DOHH2 (cell line): ENCODE data around the gene SLC36A2.

Experiments
- H3F3A ChIP-seq: fragments of 200-600 bp; sonication (generic), shearing (Covaris generic); 2 replicates; pipeline ENCODE4 v1.6.0; 2016; ENCODE audit warnings: antibody characterized with exemption, mild to moderate bottlenecking; ENCODE audit not compliant: control insufficient read depth, insufficient read depth
- H3K27ac ChIP-seq: fragments of 200-600 bp; sonication (generic); 2 replicates; pipeline ENCODE4 v1.5.1; 2014; ENCODE audit warnings: low read depth, mild to moderate bottlenecking, low read length, moderate library complexity
- H3K27me3 ChIP-seq: fragments of 200-600 bp; sonication (generic); 2 replicates; pipeline ENCODE4 v1.6.1; 2014; ENCODE audit warnings: mild to moderate bottlenecking, low read length, mixed read lengths; ENCODE audit not compliant: control insufficient read depth
- H3K36me3 ChIP-seq: fragments of 200-600 bp; sonication (generic); 2 replicates; pipeline ENCODE4 v1.6.1; 2014; ENCODE audit warnings: mild to moderate bottlenecking, low read length, moderate library complexity, mixed read lengths; ENCODE audit not compliant: control insufficient read depth
- H3K4me1 ChIP-seq: fragments of 200-600 bp; sonication (generic); 2 replicates; pipeline ENCODE4 v1.6.1; 2014; ENCODE audit warnings: mild to moderate bottlenecking, low read length, mixed read lengths; ENCODE audit not compliant: control insufficient read depth
- H3K4me2 ChIP-seq: fragments of 200-600 bp; sonication (generic); 2 replicates; pipeline ENCODE4 v1.6.0; 2014; ENCODE audit warnings: mild to moderate bottlenecking, low read length, moderate library complexity
- H3K4me3 ChIP-seq: fragments of 200-600 bp; sonication (generic); 2 replicates; pipeline ENCODE4 v1.5.1; 2014; ENCODE audit warnings: mild to moderate bottlenecking, low read length, mixed read lengths
- H3K79me2 ChIP-seq: fragments of 200-600 bp; sonication (generic); 2 replicates; pipeline ENCODE4 v1.6.1; 2014; ENCODE audit warnings: mild to moderate bottlenecking, low read length, mixed read lengths; ENCODE audit not compliant: control insufficient read depth
- H3K9me2 ChIP-seq: fragments of 200-600 bp; sonication (generic); replicated peaks from 2 replicates; pipeline ENCODE4 v1.6.1; 2014; ENCODE audit warnings: mild to moderate bottlenecking, low read length, mixed read lengths; ENCODE audit not compliant: control insufficient read depth
- H3K9me3 ChIP-seq: fragments of 200-600 bp; sonication (generic); 2 replicates; pipeline ENCODE4 v1.6.1; 2014; ENCODE audit warnings: antibody characterized with exemption, low read length, mixed read lengths; ENCODE audit not compliant: control insufficient read depth, insufficient read depth
- H4K20me1 ChIP-seq: fragments of 200-600 bp; sonication (generic); 2 replicates; pipeline ENCODE4 v1.6.0; 2014; ENCODE audit warnings: low read depth, mild to moderate bottlenecking, antibody characterized with exemption, low read length, moderate library complexity; ENCODE audit not compliant: control insufficient read depth, insufficient read depth
- CTCF ChIP-seq: fragments of 200-600 bp; sonication (generic); IDR thresholded peaks from one replicate; pipeline ENCODE4 v1.5.1; 2014; ENCODE audit warnings: antibody characterized with exemption, mild to moderate bottlenecking, low read depth, low read length; ENCODE audit not compliant: poor library complexity, severe bottlenecking
- EZH2phosphoT487 ChIP-seq: fragments of 200-600 bp; sonication (generic); IDR thresholded peaks from 2 replicates; pipeline ENCODE4 v1.6.1; 2017; ENCODE audit warnings: borderline replicate concordance, mild to moderate bottlenecking, antibody characterized with exemption, low read length, moderate library complexity, mixed read lengths

SLC36A2 gene

GRCh38 chr5:151293624-151294023, 53.7 kb downstream of the SLC36A2 start:
- no peaks in the 10 kb centered on the region for H3K79me2 ChIP-seq
- H3K9me3 ChIP-seq, result no peaks in the 10 kb centered on the region
- TF ChIP-seq CTCF, result no peak
- no peak for TF ChIP-seq EZH2phosphoT487
- no peaks in the 10 kb centered on the region for H3K9me2 ChIP-seq
- H3K4me1 ChIP-seq, result no peaks in the 10 kb centered on the region
- peaks cover 8% of the 10 kb centered on the region; the same call in 1 of the 2 replicates for H3K27me3 ChIP-seq
- no peak overlapping the region for H3K4me2 ChIP-seq
- H3K4me3 ChIP-seq, result no peak overlapping the region
- H3K36me3 ChIP-seq, result no peaks in the 10 kb centered on the region
- no peaks in the 10 kb centered on the region for H4K20me1 ChIP-seq
- H3F3A ChIP-seq, result no peaks in the 10 kb centered on the region
- H3K27ac ChIP-seq, result no peak overlapping the region

GRCh38 chr5:151288180-151288579, 59.2 kb downstream of the SLC36A2 start:
- H3K9me2 ChIP-seq, result no peaks in the 10 kb centered on the region
- H3K27me3 ChIP-seq, result no peaks in the 10 kb centered on the region
- no peaks in the 10 kb centered on the region for H3K4me1 ChIP-seq
- H3K79me2 ChIP-seq, result no peaks in the 10 kb centered on the region
- no peak overlapping the region for H3K27ac ChIP-seq
- H4K20me1 ChIP-seq, result no peaks in the 10 kb centered on the region
- H3K4me3 ChIP-seq, result no peak overlapping the region
- no peak overlapping the region for H3K4me2 ChIP-seq
- H3K9me3 ChIP-seq, result no peaks in the 10 kb centered on the region
- TF ChIP-seq CTCF, result peak; percentile 45
- TF ChIP-seq EZH2phosphoT487, result no peak
- no peaks in the 10 kb centered on the region for H3K36me3 ChIP-seq
- no peaks in the 10 kb centered on the region for H3F3A ChIP-seq

GRCh38 chr5:151286246-151286645, 61.1 kb downstream of the SLC36A2 start:
- H3K9me3 ChIP-seq, result no peaks in the 10 kb centered on the region
- TF ChIP-seq EZH2phosphoT487 (no peak), CTCF (no peak)
- no peaks in the 10 kb centered on the region for H4K20me1 ChIP-seq
- no peak overlapping the region for H3K4me3 ChIP-seq
- no peak overlapping the region for H3K27ac ChIP-seq
- no peaks in the 10 kb centered on the region for H3K27me3 ChIP-seq
- no peaks in the 10 kb centered on the region for H3K79me2 ChIP-seq
- H3K36me3 ChIP-seq, result no peaks in the 10 kb centered on the region
- H3K4me2 ChIP-seq, result no peak overlapping the region
- no peaks in the 10 kb centered on the region for H3K9me2 ChIP-seq
- H3K4me1 ChIP-seq, result no peaks in the 10 kb centered on the region
- no peaks in the 10 kb centered on the region for H3F3A ChIP-seq

- H3K9me3 ChIP-seq, result no peaks in the 10 kb centered on the region
- H3K27me3 ChIP-seq, result no peaks in the 10 kb centered on the region
- H3K79me2 ChIP-seq, result no peaks in the 10 kb centered on the region
- H3F3A ChIP-seq, result no peaks in the 10 kb centered on the region
- no peaks in the 10 kb centered on the region for H4K20me1 ChIP-seq
- H3K9me2 ChIP-seq, result no peaks in the 10 kb centered on the region
- no peaks in the 10 kb centered on the region for H3K4me1 ChIP-seq
- TF ChIP-seq CTCF (no peak), EZH2phosphoT487 (no peak)
- H3K36me3 ChIP-seq, result no peaks in the 10 kb centered on the region
- no peak overlapping the region for H3K4me3 ChIP-seq
- H3K4me2 ChIP-seq, result no peak overlapping the region
- H3K27ac ChIP-seq, result no peak overlapping the region
These were observed 61.7 kb downstream of the SLC36A2 start for GRCh38 chr5:151285683-151286082.
